GM21360 (cell line): ENCODE results near the gene TAC3.
"Not testable (repeated sequence)": the region's sequence is repeated elsewhere in the genome, so short reads cannot be mapped to it uniquely, and the experiment has no call there.

Experiments
- ATAC-seq: cut with Tn5 transposase; IDR thresholded peaks from one replicate; pipeline ENCODE4 v1.9.1; 2021; ENCODE audit warnings: mild to moderate bottlenecking, moderate library complexity; ENCODE audit not compliant: unreplicated experiment

Gene TAC3

GRCh38 chr12:57016348-57016747 is at the start of gene TAC3:
Gene TAC3, minus strand, starts transcription at chr12:57016529. Its CDS starts 732 bp downstream, at chr12:57015797.
- ATAC-seq, result no peak

DNA sequence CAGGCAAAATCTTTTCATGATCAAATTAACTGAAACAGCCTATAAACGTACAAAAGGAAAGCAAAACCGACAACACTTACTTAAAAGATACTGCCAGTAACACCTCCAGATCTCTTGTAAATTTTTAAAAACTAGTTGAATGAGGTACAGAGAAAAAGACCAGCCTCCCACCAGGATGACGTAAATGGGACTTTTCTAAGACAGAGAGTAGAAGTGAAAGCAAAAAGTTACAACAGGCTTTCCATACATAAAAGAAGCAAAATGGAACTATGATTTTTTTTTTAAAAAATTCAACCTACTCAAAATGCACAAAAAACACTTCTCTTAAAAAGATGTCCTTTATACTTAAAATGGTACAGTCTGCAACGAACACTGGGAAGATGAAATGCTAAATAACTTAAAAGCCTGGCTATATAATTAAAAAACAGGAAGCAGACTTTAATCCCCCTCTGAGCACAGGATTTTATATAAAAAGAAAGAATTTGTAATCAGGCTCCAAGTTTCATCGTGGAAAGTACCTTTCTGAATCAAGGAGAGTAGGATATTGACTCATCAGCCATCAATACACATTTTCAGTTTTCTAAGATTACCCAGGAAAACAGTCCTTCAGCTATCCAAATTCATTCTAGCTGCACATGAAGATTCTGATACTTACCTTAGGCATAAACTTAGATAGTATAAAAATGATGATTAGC is 47.8 kb upstream of the TAC3 start:
- no peak for ATAC-seq

DNA sequence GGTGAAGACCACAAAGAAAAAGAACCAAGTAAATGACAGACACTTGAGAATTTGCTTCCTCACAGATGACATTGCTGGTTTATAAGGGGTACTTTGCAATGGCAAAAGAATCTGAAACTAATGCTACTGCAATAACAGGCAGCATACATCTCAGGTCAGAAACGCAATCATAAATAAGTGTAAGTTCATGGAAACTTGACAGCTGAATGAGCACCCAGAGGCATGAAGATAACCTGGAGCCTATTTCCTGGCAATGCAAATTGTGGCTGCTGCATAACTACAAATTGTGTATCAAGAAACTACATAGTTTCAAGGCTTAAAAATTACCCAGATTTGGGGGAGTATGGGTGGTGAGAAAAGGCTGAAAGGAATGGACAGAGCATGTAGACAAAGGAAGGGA is 42.1 kb upstream of the TAC3 start:
- no peak for ATAC-seq

- no peak for ATAC-seq
Measured at GRCh38 chr12:57057067-57057751, 40.9 kb upstream of the TAC3 start.

- ATAC-seq, result no peak
Measured at GRCh38 chr12:57055824-57056223, 39.5 kb upstream of the TAC3 start.

- not testable (repeated sequence) for ATAC-seq
Measured at GRCh38 chr12:57053901-57054300, 37.6 kb upstream of the TAC3 start.

DNA sequence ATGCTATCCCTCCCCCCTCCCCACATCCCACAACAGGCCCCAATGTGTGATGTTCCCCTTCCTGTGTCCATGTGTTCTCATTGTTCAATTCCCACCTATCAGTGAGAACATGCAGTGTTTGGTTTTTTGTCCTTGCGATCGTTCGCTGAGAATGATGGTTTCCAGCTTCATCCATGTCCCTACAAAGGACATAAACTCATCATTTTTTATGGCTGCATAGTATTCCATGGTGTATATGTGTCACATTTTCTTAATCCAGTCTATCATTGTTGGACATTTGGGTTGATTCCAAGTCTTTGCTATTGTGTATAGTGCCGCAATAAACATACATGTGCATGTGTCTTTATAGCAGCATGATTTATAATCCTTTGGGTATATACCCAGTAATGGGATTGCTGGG is 36.8 kb upstream of the TAC3 start:
- not testable (repeated sequence) for ATAC-seq

GRCh38 chr12:57051011-57051410 is 34.7 kb upstream of the TAC3 start:
- no peak for ATAC-seq

DNA sequence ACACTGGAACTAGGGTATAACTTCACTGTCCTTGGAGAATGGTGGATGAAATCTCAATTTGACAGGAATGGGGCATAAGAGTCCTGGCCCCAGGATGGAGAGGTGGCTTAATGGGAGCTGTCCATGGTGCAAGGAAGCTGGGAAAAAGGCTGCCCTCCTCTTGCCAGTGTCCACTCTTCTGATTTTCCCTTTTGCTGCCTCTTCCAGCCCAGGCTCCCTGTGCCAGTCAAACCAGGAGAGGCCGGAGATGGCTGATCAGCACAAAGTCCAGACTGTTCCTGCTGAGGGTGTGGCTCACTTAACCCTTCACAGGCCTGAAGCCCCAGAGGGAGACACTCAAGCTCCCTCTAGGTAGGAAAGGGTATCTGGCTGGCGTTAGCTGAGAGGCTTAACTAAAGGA is 33.6 kb upstream of the TAC3 start, which contains the start of gene MYO1A:
MYO1A (minus strand) TSS at position 240 of the 400 bp plus-strand sequence. CDS start 1,806 bp downstream, outside the sequence.
- ATAC-seq, result no peak

GRCh38 chr12:57049119-57049446 is 32.8 kb upstream of the TAC3 start:
- ATAC-seq, result no peak

GRCh38 chr12:57048423-57049118 is 32.2 kb upstream of the TAC3 start:
- ATAC-seq, result no peak

DNA sequence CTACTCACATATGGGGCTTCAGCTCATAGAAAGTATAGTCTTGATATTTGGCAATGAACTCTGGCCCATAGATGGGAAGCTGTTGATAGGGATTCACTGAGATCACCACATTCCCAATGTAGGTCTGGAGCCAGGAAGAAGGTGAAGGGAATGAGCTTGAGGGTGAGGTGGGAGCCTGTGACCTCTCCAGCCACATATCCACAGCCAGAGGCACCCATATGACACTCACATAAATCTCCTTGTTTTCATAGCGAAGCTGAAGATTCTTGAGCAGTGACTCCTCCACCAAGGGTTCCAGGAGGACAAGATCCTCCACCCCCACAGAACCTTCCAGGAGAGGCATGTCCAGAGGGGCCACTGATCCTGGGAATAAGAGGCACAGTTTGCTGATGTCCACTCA is 31.7 kb upstream of the TAC3 start:
- no peak for ATAC-seq

GRCh38 chr12:57046947-57047890 is 30.9 kb upstream of the TAC3 start:
- ATAC-seq, result no peak

- no peak for ATAC-seq
Measured at GRCh38 chr12:57046086-57046791, 29.9 kb upstream of the TAC3 start.

GRCh38 chr12:57044889-57045288 is 28.6 kb upstream of the TAC3 start:
- ATAC-seq, result no peak

DNA sequence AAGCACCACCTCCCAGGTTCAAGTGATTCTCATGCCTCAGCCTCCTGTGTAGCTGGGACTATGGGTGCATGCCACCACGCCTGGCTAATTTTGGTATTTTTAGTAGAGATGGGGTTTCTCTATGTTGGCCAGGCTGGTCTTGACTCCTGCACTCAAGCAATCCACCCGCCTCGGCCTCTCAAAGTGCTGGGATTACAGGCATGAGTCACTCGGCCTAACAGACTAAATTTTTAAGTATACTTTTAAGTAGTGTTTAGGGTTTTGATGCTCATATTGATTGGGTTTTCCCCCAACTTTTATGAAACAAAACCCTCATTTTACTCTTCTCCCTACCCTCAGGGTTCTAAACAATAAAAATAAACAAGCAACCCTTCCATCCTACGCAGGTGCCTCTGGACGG is 28.1 kb upstream of the TAC3 start:
- ATAC-seq, result no peak

- no peak for ATAC-seq
Measured at GRCh38 chr12:57042695-57043094, 26.4 kb upstream of the TAC3 start.

GRCh38 chr12:57040750-57041149 is 24.4 kb upstream of the TAC3 start:
- no peak for ATAC-seq

- ATAC-seq, result no peak
Measured at GRCh38 chr12:57040211-57040610, 23.9 kb upstream of the TAC3 start.
